K562 (cell line): Measurements from ENCODE around the gene MAP3K14. TPM values are rescaled to one million over a fixed set of nuclear protein-coding genes. Genes with fewer than 3 reads are reported as not detected.

Experiments used
- ARID1B ChIP-seq: fragments of 450-650 bp; IDR thresholded peaks from 2 replicates; pipeline ENCODE4 v1.6.1; 2016; ENCODE audit warnings: antibody characterized with exemption, mild to moderate bottlenecking, inconsistent platforms
- DIDO1 ChIP-seq: fragments of 450-650 bp; IDR thresholded peaks from 2 replicates; pipeline ENCODE4 v1.6.1; 2016; ENCODE audit warnings: low read depth, missing biosample characterization, missing genetic modification characterization
- EGR1 ChIP-seq: fragments of 450-650 bp; conservative IDR thresholded peaks from 2 replicates; pipeline ENCODE4 v1.6.1; 2017; ENCODE audit warnings: mild to moderate bottlenecking
- ETV1 ChIP-seq: fragments of 450-650 bp; conservative IDR thresholded peaks from 2 replicates; pipeline ENCODE4 v1.6.1; 2016; ENCODE audit warnings: missing genetic modification characterization, control low read depth, low read depth, missing compliant biosample characterization
- GABPA ChIP-seq: fragments of 200-800 bp; sonication (Bioruptor generic); conservative IDR thresholded peaks from 2 replicates; pipeline ENCODE4 v1.6.1; 2016; ENCODE audit warnings: low read depth, missing genetic modification characterization, missing compliant biosample characterization
- HES1 ChIP-seq: fragments of 450-650 bp; IDR thresholded peaks from 2 replicates; pipeline ENCODE4 v1.6.1; 2016; ENCODE audit warnings: low read depth, mild to moderate bottlenecking, moderate library complexity
- ID3 ChIP-seq, 2 experiments: fragments of 250-450 bp in 1 of 2; fragments of 450-650 bp in 1 of 2; sonication (Bioruptor Pico) in 1 of 2; IDR thresholded peaks; 2 replicates each; pipeline versions ENCODE4 v1.6.1 to v1.8.0; 2016 to 2021; ENCODE audit warnings: mild to moderate bottlenecking in 2 of 2, moderate library complexity in 2 of 2, missing compliant biosample characterization in 1 of 2, missing genetic modification characterization in 1 of 2
- KLF16 ChIP-seq: IDR thresholded peaks from 2 replicates; pipeline ENCODE4 v1.6.1; 2016; ENCODE audit warnings: antibody characterized with exemption
- NR2C1 ChIP-seq, 2 experiments: fragments of 450-650 bp; IDR thresholded peaks; 2 replicates each; pipeline ENCODE4 v1.6.1; 2017; ENCODE audit warnings: mild to moderate bottlenecking in 2 of 2, antibody characterized with exemption in 1 of 2, inconsistent platforms in 1 of 2, missing compliant biosample characterization in 1 of 2, missing genetic modification characterization in 1 of 2
- RCOR1 ChIP-seq, 2 experiments: IDR thresholded peaks; 2 replicates each; pipeline ENCODE4 v1.6.1; 2012; ENCODE audit warnings: low read depth in 2 of 2, low read length in 2 of 2, borderline replicate concordance in 1 of 2, improper control_type of control experiment in 1 of 2
- SMARCE1 ChIP-seq: fragments of 450-650 bp; IDR thresholded peaks from 2 replicates; pipeline ENCODE4 v1.7.1; 2016; ENCODE audit warnings: mild to moderate bottlenecking
- TCF3 ChIP-seq: sonication (generic); formaldehyde crosslinking; IDR thresholded peaks from 2 replicates; pipeline ENCODE4 v1.4.0; 2020; ENCODE audit warnings: mild to moderate bottlenecking, missing genetic modification reagents
- TOE1 ChIP-seq, 2 experiments: fragments of 450-650 bp in 1 of 2; sonication (generic) in 1 of 2; formaldehyde crosslinking in 1 of 2; IDR thresholded peaks; 2 replicates each; pipeline versions ENCODE4 v1.7.1 to v1.8.0; 2016 to 2022; ENCODE audit warnings: borderline replicate concordance in 2 of 2, mild to moderate bottlenecking in 2 of 2, antibody characterized with exemption in 1 of 2, inconsistent platforms in 1 of 2, low read depth in 1 of 2, missing genetic modification reagents in 1 of 2, moderate library complexity in 1 of 2
- ZBTB7A ChIP-seq: IDR thresholded peaks from 2 replicates; pipeline ENCODE4 v1.6.1; 2011; ENCODE audit warnings: low read depth, mild to moderate bottlenecking, low read length, moderate library complexity, borderline replicate concordance; ENCODE audit not compliant: control insufficient read depth
- ZC3H8 ChIP-seq: fragments of 450-650 bp; IDR thresholded peaks from 2 replicates; pipeline ENCODE4 v1.6.1; 2017
- ZNF589 ChIP-seq: fragments of 200-800 bp; sonication (Bioruptor generic); IDR thresholded peaks from 2 replicates; pipeline ENCODE4 v1.6.1; 2016; ENCODE audit warnings: low read depth, missing genetic modification characterization, missing compliant biosample characterization
- ZNF644 ChIP-seq: fragments of 200-800 bp; sonication (Bioruptor generic); IDR thresholded peaks from 2 replicates; pipeline ENCODE4 v1.6.1; 2016; ENCODE audit warnings: low read depth, missing genetic modification characterization, missing compliant biosample characterization
- ZNF766 ChIP-seq: fragments of 200-800 bp; sonication (Bioruptor generic); conservative IDR thresholded peaks from 2 replicates; pipeline ENCODE4 v1.6.1; 2016; ENCODE audit warnings: missing genetic modification characterization, missing compliant biosample characterization
- polyA plus RNA-seq, 8 experiments: library from polyadenylated mRNA; depleted of rRNA in 4 of 8; stranded (reverse) in 5 of 8; unstranded in 3 of 8; fragments of >200 nt; fragmentation: Nextera tagmentation in 2 of 8; fragmentation: Illumina TruSeq in 1 of 8; extraction: Ambion mirVana in 2 of 8; extraction: Trizol in 1 of 8; gene quantifications; 2 replicates each; pipeline versions ENCODE4 v1.2.1 to v1.2.3, GENCODE V29; 2011 to 2014; ENCODE audit warnings: inconsistent platforms in 1 of 8, missing spikeins in 1 of 8
- total RNA-seq, 7 experiments: library from RNA; depleted of rRNA in 6 of 7; stranded (reverse); fragments of >200 nt in 6 of 7; fragmentation: Illumina TruSeq in 2 of 7; extraction: Trizol in 2 of 7; gene quantifications; 2 replicates each; pipeline versions ENCODE4 v1.2.1 to v1.2.3, GENCODE V29; 2011 to 2021; ENCODE audit warnings: low replicate concordance in 1 of 7
- TF ChIP-seq, protein P1 (sequence below), 2 experiments: IDR thresholded peaks in 1 of 2; conservative IDR thresholded peaks in 1 of 2; 2 replicates each; pipeline ENCODE4 v1.6.1; 2016; ENCODE audit warnings: low read depth in 2 of 2, mild to moderate bottlenecking in 1 of 2, missing compliant biosample characterization in 1 of 2, missing genetic modification characterization in 1 of 2, moderate library complexity in 1 of 2
- TF ChIP-seq, protein P2 (sequence below): conservative IDR thresholded peaks from 2 replicates; pipeline ENCODE4 v1.6.1; 2011; ENCODE audit warnings: low read depth, mild to moderate bottlenecking, low read length; ENCODE audit not compliant: control insufficient read depth

Gene MAP3K14
- total and polyA plus RNA-seq, 9 of the 15 experiments (the other 6 are each of a cell fraction or from before 2014, with no cell fraction given) = 0.45 to 8.7 (median 3.2) TPM

GRCh38 chr17:45332989-45333701 is 16.3 kb upstream of the MAP3K14 start (continued):
- TF ChIP-seq KLF16 (peak; percentile 96), ZBTB7A (peak; percentile 85), EGR1 (peak; percentile 71), HES1 (peak; percentile 85), TOE1 (IDR thresholded peaks at IDR 0.05; ENCODE audit: borderline replicate concordance) (peak; percentile 66; the same call in 1 of the 2 replicates), TOE1 (CRISPR knock-in tag; IDR thresholded peaks at IDR 0.05; ENCODE audit: borderline replicate concordance, low read depth) (no peak), ZNF766 (peak; percentile 59; the same call in 1 of the 2 replicates), NR2C1 (IDR thresholded peaks at IDR 0.05) (peak; percentile 78), NR2C1 (tag; IDR thresholded peaks at IDR 0.05) (peak; percentile 61), ZC3H8 (no peak), ID3 (CRISPR knock-in tag; IDR thresholded peaks at IDR 0.05) (no peak), ID3 (tag; IDR thresholded peaks at IDR 0.05) (peak; percentile 99), ZNF589 (CRISPR knock-in tag) (peak; percentile 74; the same call in 1 of the 2 replicates), DIDO1 (no peak), ETV1 (no peak), ARID1B (peak; percentile 96), SMARCE1 (peak; percentile 97), ZNF644 (tag) (peak; percentile 77; the same call in 1 of the 2 replicates), GABPA (tag) (peak; percentile 74), RCOR1 (IDR thresholded peaks at IDR 0.05; ENCODE audit: borderline replicate concordance in 1 of 2, low read depth in 2 of 2, low read length in 2 of 2) (peak; percentile 70 to 89; a peak in 3 of 4 replicates), TCF3 (CRISPR knock-in tag) (peak; percentile 92)
- TF ChIP-seq, protein P1, sequence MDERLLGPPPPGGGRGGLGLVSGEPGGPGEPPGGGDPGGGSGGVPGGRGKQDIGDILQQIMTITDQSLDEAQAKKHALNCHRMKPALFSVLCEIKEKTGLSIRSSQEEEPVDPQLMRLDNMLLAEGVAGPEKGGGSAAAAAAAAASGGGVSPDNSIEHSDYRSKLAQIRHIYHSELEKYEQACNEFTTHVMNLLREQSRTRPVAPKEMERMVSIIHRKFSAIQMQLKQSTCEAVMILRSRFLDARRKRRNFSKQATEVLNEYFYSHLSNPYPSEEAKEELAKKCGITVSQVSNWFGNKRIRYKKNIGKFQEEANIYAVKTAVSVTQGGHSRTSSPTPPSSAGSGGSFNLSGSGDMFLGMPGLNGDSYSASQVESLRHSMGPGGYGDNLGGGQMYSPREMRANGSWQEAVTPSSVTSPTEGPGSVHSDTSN (CRISPR knock-in tag; IDR thresholded peaks at IDR 0.05; ENCODE audit: low read depth) = no peak
- TF ChIP-seq, protein P1 (tag; conservative IDR thresholded peaks at IDR 0.05; ENCODE audit: low read depth) = peak; percentile 83
- TF ChIP-seq, protein P2, sequence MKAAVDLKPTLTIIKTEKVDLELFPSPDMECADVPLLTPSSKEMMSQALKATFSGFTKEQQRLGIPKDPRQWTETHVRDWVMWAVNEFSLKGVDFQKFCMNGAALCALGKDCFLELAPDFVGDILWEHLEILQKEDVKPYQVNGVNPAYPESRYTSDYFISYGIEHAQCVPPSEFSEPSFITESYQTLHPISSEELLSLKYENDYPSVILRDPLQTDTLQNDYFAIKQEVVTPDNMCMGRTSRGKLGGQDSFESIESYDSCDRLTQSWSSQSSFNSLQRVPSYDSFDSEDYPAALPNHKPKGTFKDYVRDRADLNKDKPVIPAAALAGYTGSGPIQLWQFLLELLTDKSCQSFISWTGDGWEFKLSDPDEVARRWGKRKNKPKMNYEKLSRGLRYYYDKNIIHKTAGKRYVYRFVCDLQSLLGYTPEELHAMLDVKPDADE = 0 out of 2 replicates have a peak, but pooled peaks have one; percentile 27
